T-helper 1 cell treated with Interleukin-12 subunit alpha and Interleukin-12 subunit beta and Interleukin-4 antibody, amounts not matched to agents 30 μg/mL and 1 μg/mL, for 36 hours (primary cell): ENCODE data around the gene HOXB13.

Experiments used
- H3K27ac Mint-ChIP-seq: one replicate; pipeline ENCODE4 v1.8.0; 2021; ENCODE audit warnings: mild to moderate bottlenecking, mixed read lengths
- H3K27me3 Mint-ChIP-seq: one replicate; pipeline ENCODE4 v1.8.0; 2021; ENCODE audit warnings: low read depth, mixed read lengths
- H3K36me3 Mint-ChIP-seq: one replicate; pipeline ENCODE4 v1.8.0; 2021; ENCODE audit warnings: low read depth, mixed read lengths
- H3K4me1 Mint-ChIP-seq: one replicate; pipeline ENCODE4 v1.8.0; 2021; ENCODE audit warnings: low read depth, mixed read lengths
- H3K4me3 Mint-ChIP-seq: one replicate; pipeline ENCODE4 v1.8.0; 2021; ENCODE audit warnings: mild to moderate bottlenecking, moderate library complexity, mixed read lengths
- H3K9me3 Mint-ChIP-seq: one replicate; pipeline ENCODE4 v1.8.0; 2021; ENCODE audit warnings: mixed read lengths

The HOXB13 gene

DNA sequence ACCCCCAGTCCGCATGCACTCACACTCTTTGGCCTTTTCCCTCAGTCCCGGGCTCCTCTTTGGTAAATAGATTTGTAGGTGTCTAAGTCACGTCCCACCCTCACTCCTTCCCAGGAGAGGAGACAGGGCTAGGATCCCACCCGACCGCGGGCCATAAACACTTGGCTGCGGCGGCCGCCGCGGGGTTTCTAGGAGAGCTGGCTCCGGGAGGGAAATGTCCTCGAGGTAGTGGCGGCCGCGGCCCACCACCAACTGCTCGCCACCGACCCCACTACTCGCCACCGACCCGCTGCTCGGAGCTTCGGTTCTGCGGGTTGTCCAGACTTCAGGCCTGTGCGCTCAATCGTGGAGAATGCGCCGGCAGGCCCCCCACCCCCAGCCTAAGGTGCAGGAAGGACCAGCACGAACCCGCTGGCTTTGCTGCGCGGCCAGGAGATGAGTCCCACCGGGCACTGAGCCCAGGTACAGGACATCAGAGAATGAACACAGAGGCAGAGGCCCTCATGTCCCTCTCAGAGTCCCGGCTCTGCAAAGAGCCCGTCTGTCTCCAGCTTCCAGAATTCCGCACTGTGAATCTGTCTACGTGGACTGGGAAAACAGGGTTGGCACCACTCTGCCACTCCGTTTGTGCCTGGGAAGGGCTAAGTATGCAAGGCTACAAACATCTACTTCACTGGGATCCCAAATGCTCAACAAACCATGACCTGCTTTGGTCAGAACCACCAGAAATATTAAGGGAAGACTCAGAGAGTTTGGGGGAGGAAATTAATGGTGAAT is 3.1 kb downstream of the HOXB13 start:
- Mint-ChIP-seq H3K4me3 (no peak overlapping the region), H3K36me3 (peaks cover 4% of the 10 kb centered on the region), H3K27me3 (peaks cover 100% of the 10 kb centered on the region), H3K27ac (no peak overlapping the region), H3K9me3 (no peaks in the 10 kb centered on the region), H3K4me1 (peaks cover 18% of the 10 kb centered on the region)

- no peak overlapping the region for H3K27ac Mint-ChIP-seq
- peaks cover 100% of the 10 kb centered on the region for H3K27me3 Mint-ChIP-seq
- H3K36me3 Mint-ChIP-seq, result peaks cover 7% of the 10 kb centered on the region
- no peak overlapping the region for H3K4me3 Mint-ChIP-seq
- H3K4me1 Mint-ChIP-seq, result peaks cover 18% of the 10 kb centered on the region
- no peaks in the 10 kb centered on the region for H3K9me3 Mint-ChIP-seq
Observed at GRCh38 chr17:48725004-48725287, 3.6 kb downstream of the HOXB13 start.

GRCh38 chr17:48724251-48725003 is 4.1 kb downstream of the HOXB13 start:
- no peaks in the 10 kb centered on the region for H3K9me3 Mint-ChIP-seq
- peak overlapping the region; percentile 73 for H3K27ac Mint-ChIP-seq

GRCh38 chr17:48723423-48724250 is 4.9 kb downstream of the HOXB13 start:
- H3K4me3 Mint-ChIP-seq, result peak overlapping the region; percentile 51

More at GRCh38 chr17:48724251-48725003, 4.1 kb downstream of the HOXB13 start:
- Mint-ChIP-seq H3K36me3 (peaks cover 7% of the 10 kb centered on the region), H3K4me3 (peak overlapping the region; percentile 54), H3K4me1 (peaks cover 18% of the 10 kb centered on the region), H3K27me3 (peaks cover 100% of the 10 kb centered on the region)

GRCh38 chr17:48722915-48723422 is 5.6 kb downstream of the HOXB13 start, which contains the start of gene PRAC2:
Gene PRAC2 (plus strand): TSS chr17:48723185. CDS start chr17:48724411, 1,226 bp downstream.
- Mint-ChIP-seq H3K4me1 (peaks cover 21% of the 10 kb centered on the region), H3K27me3 (peaks cover 100% of the 10 kb centered on the region), H3K27ac (peak within 1 kb of the TSS; percentile 58), H3K9me3 (no peaks in the 10 kb centered on the region), H3K4me3 (peak within 1 kb of the TSS; percentile 51), H3K36me3 (peaks cover 7% of the 10 kb centered on the region)

More at GRCh38 chr17:48723423-48724250, 4.9 kb downstream of the HOXB13 start:
- Mint-ChIP-seq H3K27me3 (peaks cover 100% of the 10 kb centered on the region), H3K36me3 (peaks cover 7% of the 10 kb centered on the region), H3K9me3 (no peaks in the 10 kb centered on the region), H3K4me1 (peaks cover 16% of the 10 kb centered on the region), H3K27ac (peak overlapping the region; percentile 58)

- peaks cover 7% of the 10 kb centered on the region for H3K36me3 Mint-ChIP-seq
Observed at GRCh38 chr17:48722201-48722907, 6.2 kb downstream of the HOXB13 start, which contains the start of gene PRAC1. Gene PRAC1 (minus strand): TSS chr17:48722518. CDS start chr17:48722392, 126 bp downstream.

GRCh38 chr17:48721009-48721402 is 7.5 kb downstream of the HOXB13 start:
- no peak overlapping the region for H3K27ac Mint-ChIP-seq
- peaks cover 100% of the 10 kb centered on the region for H3K27me3 Mint-ChIP-seq
- peaks cover 7% of the 10 kb centered on the region for H3K36me3 Mint-ChIP-seq
- no peaks in the 10 kb centered on the region for H3K9me3 Mint-ChIP-seq
- peak overlapping the region; percentile 0 for H3K4me3 Mint-ChIP-seq
- H3K4me1 Mint-ChIP-seq, result peaks cover 23% of the 10 kb centered on the region

More at GRCh38 chr17:48722201-48722907, 6.2 kb downstream of the HOXB13 start, which contains the start of gene PRAC1:
- Mint-ChIP-seq H3K9me3 (no peaks in the 10 kb centered on the region), H3K4me1 (peaks cover 23% of the 10 kb centered on the region), H3K4me3 (peak within 1 kb of the TSS; percentile 17), H3K27ac (peak within 1 kb of the TSS; percentile 3), H3K27me3 (peaks cover 100% of the 10 kb centered on the region)

GRCh38 chr17:48720266-48721008 is 8.1 kb downstream of the HOXB13 start:
- peaks cover 7% of the 10 kb centered on the region for H3K36me3 Mint-ChIP-seq
- H3K27ac Mint-ChIP-seq, result peak overlapping the region; percentile 87
- H3K9me3 Mint-ChIP-seq, result no peaks in the 10 kb centered on the region
- H3K4me3 Mint-ChIP-seq, result peak overlapping the region; percentile 29
- peaks cover 100% of the 10 kb centered on the region for H3K27me3 Mint-ChIP-seq
- H3K4me1 Mint-ChIP-seq, result peaks cover 23% of the 10 kb centered on the region

GRCh38 chr17:48719642-48720265 is 8.8 kb downstream of the HOXB13 start:
- Mint-ChIP-seq H3K4me1 (peaks cover 21% of the 10 kb centered on the region), H3K36me3 (peaks cover 7% of the 10 kb centered on the region), H3K4me3 (no peak overlapping the region), H3K27ac (peak overlapping the region; percentile 87), H3K9me3 (no peaks in the 10 kb centered on the region), H3K27me3 (peaks cover 100% of the 10 kb centered on the region)

- Mint-ChIP-seq H3K27ac (peak overlapping the region; percentile 65), H3K9me3 (no peaks in the 10 kb centered on the region), H3K4me3 (peak overlapping the region; percentile 31), H3K27me3 (peaks cover 100% of the 10 kb centered on the region), H3K4me1 (peaks cover 15% of the 10 kb centered on the region), H3K36me3 (peaks cover 6% of the 10 kb centered on the region)
Observed at GRCh38 chr17:48718761-48719641, 9.5 kb downstream of the HOXB13 start.

DNA sequence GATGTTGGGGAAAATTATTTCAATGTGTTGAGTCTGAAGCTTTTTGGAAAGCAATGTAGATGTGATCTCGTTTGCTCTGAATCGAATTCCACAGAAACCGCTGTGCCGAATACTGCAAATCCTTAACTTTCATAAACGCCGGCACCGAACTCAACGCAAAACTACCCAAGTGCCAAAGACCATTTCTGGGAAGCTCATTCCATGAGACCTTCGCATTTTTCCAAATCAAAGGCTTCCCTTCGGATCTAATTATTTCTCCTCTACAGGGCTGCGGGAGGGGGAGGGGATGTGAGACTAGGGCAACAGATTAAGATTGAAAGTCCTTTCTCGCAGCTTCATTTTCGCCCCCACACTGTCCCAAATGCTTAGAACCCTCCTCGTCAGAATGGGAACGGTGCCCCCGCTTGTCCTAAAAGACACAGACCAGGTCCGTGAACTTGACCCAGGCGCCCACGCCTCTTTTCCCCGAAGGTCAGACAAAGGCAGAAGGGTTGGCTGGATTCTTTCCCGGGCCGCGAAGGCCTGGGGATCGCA is 10.3 kb downstream of the HOXB13 start:
- Mint-ChIP-seq H3K36me3 (peaks cover 5% of the 10 kb centered on the region), H3K27me3 (peaks cover 98% of the 10 kb centered on the region), H3K27ac (peak overlapping the region; percentile 34), H3K4me3 (no peak overlapping the region), H3K4me1 (peaks cover 12% of the 10 kb centered on the region), H3K9me3 (no peaks in the 10 kb centered on the region)
